D721Med (cell line): ENCODE measurements around the gene DMGDH.

Experiments used
- DNase-seq: peaks from one replicate; pipeline ENCODE4 v3.0.0; 2011; ENCODE audit warnings: low spot score; ENCODE audit not compliant: insufficient read length
- FAIRE-seq: peaks from 2 replicates; lab custom pipeline; 2011; peaks lifted over from hg19 to GRCh38; lab: Jason Lieb, UNC
- CTCF ChIP-seq: IDR thresholded peaks from 2 replicates; pipeline ENCODE4 v1.5.1; 2012; ENCODE audit warnings: mild to moderate bottlenecking, control low read depth; ENCODE audit not compliant: insufficient read depth; ENCODE audit errors: missing control alignments

The DMGDH gene

GRCh38 chr5:79081779-79082178 lies 12.3 kb upstream of the DMGDH start:
- FAIRE-seq (no peak), DNase-seq (no peak)
- no peak for TF ChIP-seq CTCF

GRCh38 chr5:79080804-79081203 lies 11.3 kb upstream of the DMGDH start:
- DNase-seq (no peak), FAIRE-seq (no peak)
- no peak for TF ChIP-seq CTCF

- TF ChIP-seq CTCF = no peak
- DNase-seq = no peak
- no peak for FAIRE-seq
Observed at GRCh38 chr5:79077680-79078365, 8.3 kb upstream of the DMGDH start.

- no peak for TF ChIP-seq CTCF
- FAIRE-seq (no peak), DNase-seq (no peak)
Observed at GRCh38 chr5:79076819-79077218, 7.3 kb upstream of the DMGDH start.

- no peak for DNase-seq
- no peak for TF ChIP-seq CTCF
- no peak for FAIRE-seq
Observed at GRCh38 chr5:79075646-79076426, 6.4 kb upstream of the DMGDH start.

- TF ChIP-seq CTCF = no peak
- DNase-seq (no peak), FAIRE-seq (no peak)
Observed at GRCh38 chr5:79074641-79075040, 5.2 kb upstream of the DMGDH start.

- DNase-seq = no peak
- no peak for FAIRE-seq
Observed at GRCh38 chr5:79070350-79070667, 835 bp upstream of the DMGDH start.

More at GRCh38 chr5:79070350-79070667, 835 bp upstream of the DMGDH start:
- TF ChIP-seq CTCF = no peak
